ENCODE data around the gene AP3M1.

Gene AP3M1

GRCh38 chr10:74113546-74113945, 37.1 kb downstream of the AP3M1 start:
- no peak for DNase-seq

- DNase-seq: no peak
Observed at GRCh38 chr10:74111799-74112198, 38.8 kb downstream of the AP3M1 start.

- DNase-seq: no peak
Observed at GRCh38 chr10:74110120-74110519, 40.5 kb downstream of the AP3M1 start.

- no peak for DNase-seq
Observed at GRCh38 chr10:74109452-74109851, 41.2 kb downstream of the AP3M1 start.

GRCh38 chr10:74107391-74107790, 43.2 kb downstream of the AP3M1 start:
- DNase-seq: no peak

GRCh38 chr10:74104996-74105395, 45.6 kb downstream of the AP3M1 start:
- DNase-seq: no peak

- no peak for DNase-seq
Observed at GRCh38 chr10:74104480-74104879, 46.1 kb downstream of the AP3M1 start.

- DNase-seq: no peak
Observed at GRCh38 chr10:74103560-74104258, 46.9 kb downstream of the AP3M1 start.

- no peak for DNase-seq
Observed at GRCh38 chr10:74099836-74100235, 50.8 kb downstream of the AP3M1 start.

- DNase-seq: no peak
Observed at GRCh38 chr10:74099420-74099819, 51.2 kb downstream of the AP3M1 start.

- no peak for DNase-seq
Observed at GRCh38 chr10:74097776-74098175, 52.9 kb downstream of the AP3M1 start.

GRCh38 chr10:74096777-74097176, 53.9 kb downstream of the AP3M1 start:
- no peak for DNase-seq

- DNase-seq: no peak
Observed at GRCh38 chr10:74094231-74094630, 56.4 kb downstream of the AP3M1 start.

GRCh38 chr10:74093530-74094164, 57.0 kb downstream of the AP3M1 start:
- DNase-seq: no peak

- no peak for DNase-seq
Observed at GRCh38 chr10:74092372-74092771, 58.3 kb downstream of the AP3M1 start.

GRCh38 chr10:74088722-74089121, 61.9 kb downstream of the AP3M1 start:
- no peak for DNase-seq

- no peak for DNase-seq
Observed at GRCh38 chr10:74086317-74086716, 64.3 kb downstream of the AP3M1 start.

- DNase-seq: no peak
Observed at GRCh38 chr10:74084955-74085354, 65.7 kb downstream of the AP3M1 start.

- no peak for DNase-seq
Observed at GRCh38 chr10:74083304-74083703, 67.3 kb downstream of the AP3M1 start.

- no peak for DNase-seq
Observed at GRCh38 chr10:74081941-74082718, 68.5 kb downstream of the AP3M1 start.

- DNase-seq: peak; percentile 31
Observed at GRCh38 chr10:74081192-74081803, 69.3 kb downstream of the AP3M1 start.

GRCh38 chr10:74079936-74080590, 70.6 kb downstream of the AP3M1 start:
- no peak for DNase-seq
